Right cardiac atrium (tissue), 5 donors: ENCODE data around the gene PSME4. TPM values are rescaled to one million over a fixed set of nuclear protein-coding genes. Genes with fewer than 3 reads are reported as not detected.
"Not testable (repeated sequence)": the region's sequence is repeated elsewhere in the genome, so short reads cannot be mapped to it uniquely, and the experiment has no call there.

Source experiments
- ATAC-seq, 2 donors: fragments of 200-7000 bp; cut with Tn5 transposase; one replicate each; pipeline versions ENCODE4 v1.8.0 to v1.9.1; 2020; ENCODE audit warnings: moderate library complexity in 2 of 2, mild to moderate bottlenecking in 1 of 2
- DNase-seq, 3 donors: peaks; one replicate each; pipeline ENCODE4 v3.0.0-alpha.2; 2020
- H3K27ac ChIP-seq: one replicate; pipeline ENCODE4 v1.5.1; 2013; ENCODE audit warnings: mild to moderate bottlenecking, low read length, control low read depth, moderate library complexity
- H3K27me3 ChIP-seq: one replicate; pipeline ENCODE4 v1.6.1; 2013; ENCODE audit not compliant: control insufficient read depth, insufficient read depth
- H3K4me1 ChIP-seq: one replicate; pipeline ENCODE4 v1.6.1; 2013; ENCODE audit warnings: low read length; ENCODE audit not compliant: control insufficient read depth, insufficient read depth
- H3K4me3 ChIP-seq: one replicate; pipeline ENCODE4 v1.5.1; 2013; ENCODE audit warnings: low read length, control low read depth
- H3K9me3 ChIP-seq: one replicate; pipeline ENCODE4 v1.6.1; 2013; ENCODE audit warnings: low read length; ENCODE audit not compliant: control insufficient read depth
- WGBS: extraction: QIAGEN DNeasy Blood & Tissue Kit; methylation state at CpG from one replicate; pipeline ENCODE4 v1.1.7; 2013; 5-methylcytosine and 5-hydroxymethylcytosine counted together
- intact Hi-C, 4 donors: fragments of 100-400 bp; cut with DNase I; formaldehyde crosslinking; loops; one replicate each; pipeline versions ENCODE4 v1.11.0 to v1.14.0; 2022 to 2023
- polyA plus RNA-seq: library from polyadenylated mRNA; stranded (reverse); fragments of 200-250 nt; gene quantifications from one replicate; pipeline ENCODE4 v1.2.3, GENCODE V29; 2013
- total RNA-seq, 4 donors: library from RNA; stranded (reverse); fragmentation: NEBNext Ultra II Directional; extraction: Animal tissue kit (Norgen Biotek cat#: 25700); gene quantifications; one replicate each; pipeline ENCODE4 v1.2.1, GENCODE V29; 2021
- donor health status: healthy with polysubstance abuse.
- donor health status: DM: no; HTN: yes; CAD: no.
- donor health status: DM: no; HTN: no; CAD: no.
- donor health status: DM: no; HTN: yes; CAD: no; lungs with severe emphysema.
- donor health status: DM: yes; HTN: yes; CAD: no.

PSME4 gene
- total and polyA plus RNA-seq, 5 donors = 38.0 to 88.0 (median 45.2) TPM

DNA sequence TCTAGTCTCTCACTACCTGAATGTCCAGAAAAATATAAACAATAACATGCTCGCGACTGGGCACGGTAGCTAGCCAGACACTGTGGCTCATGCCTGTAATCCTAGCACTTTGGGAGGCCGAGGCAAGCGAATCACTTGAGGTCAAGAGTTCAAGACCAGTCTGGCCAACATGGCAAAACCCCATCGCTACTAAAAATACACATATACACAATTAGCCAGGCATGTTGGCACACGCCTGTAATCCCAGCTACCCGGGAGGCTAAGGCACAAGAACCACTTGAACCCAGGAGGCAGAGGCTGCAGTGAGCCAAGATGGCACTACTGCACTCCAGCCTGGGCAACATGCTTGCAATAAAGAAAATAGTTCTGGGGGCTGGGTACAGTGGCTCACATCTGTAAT lies 44.5 kb downstream of the PSME4 start:
- intact Hi-C loops, ATAC-seq, DNase-seq: not testable (repeated sequence)

GRCh38 chr2:53913721-53914120 lies 57.1 kb downstream of the PSME4 start:
- H3K27me3 ChIP-seq = no peaks in the 10 kb centered on the region
- no peak for ATAC-seq
- no peaks in the 10 kb centered on the region for H3K9me3 ChIP-seq
- no peak for DNase-seq
- WGBS = 74% methylated on average over 3 of the region's 3 CpGs
- H3K27ac ChIP-seq = no peak overlapping the region
- H3K4me3 ChIP-seq = no peak overlapping the region
- intact Hi-C loops = no loop called here
- no peaks in the 10 kb centered on the region for H3K4me1 ChIP-seq

More for the DNA sequence above, 44.5 kb downstream of the PSME4 start:
- not testable (repeated sequence) for H3K27ac ChIP-seq, H3K27me3 ChIP-seq, H3K9me3 ChIP-seq, H3K4me3 ChIP-seq, H3K4me1 ChIP-seq
- 79% methylated on average over 8 of the region's 8 CpGs for WGBS

DNA sequence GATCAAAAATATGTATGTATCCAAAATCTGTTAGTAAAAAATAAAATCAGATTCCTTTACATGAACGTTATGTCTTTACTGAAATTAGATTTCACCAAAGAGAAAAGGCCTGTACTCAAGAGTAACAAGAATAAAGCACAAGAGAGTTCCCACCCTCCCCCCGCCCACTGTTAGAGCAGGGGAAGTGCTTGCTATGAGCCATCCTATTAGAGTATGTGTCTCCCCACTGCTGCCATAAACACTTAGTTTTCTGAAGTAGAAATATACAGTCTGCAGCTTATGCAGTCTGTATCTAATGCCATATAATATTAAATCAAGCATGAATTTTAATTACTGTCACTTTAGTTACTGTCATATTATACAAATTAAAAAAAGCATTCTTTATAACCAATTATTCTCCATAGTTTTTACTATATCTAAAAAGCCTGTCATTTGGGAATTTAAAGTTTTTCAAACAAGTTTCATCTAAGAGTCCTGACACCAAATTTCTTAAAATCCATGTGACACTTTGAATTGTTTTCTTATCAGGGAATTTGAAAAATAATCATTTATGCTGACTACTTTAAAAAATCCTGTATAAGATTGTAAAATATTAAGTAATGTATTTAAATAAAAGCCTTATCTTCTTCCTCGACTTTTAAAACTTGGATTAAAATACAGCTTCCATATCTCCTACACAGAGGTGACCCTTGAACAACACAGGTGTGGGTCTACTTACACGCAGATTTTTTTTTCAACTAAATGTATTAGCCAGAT lies 59.2 kb downstream of the PSME4 start:
- H3K4me3 ChIP-seq = no peak overlapping the region
- DNase-seq (no peak), ATAC-seq (no peak)
- no peaks in the 10 kb centered on the region for H3K9me3 ChIP-seq
- WGBS = 80% methylated on average over 4 of the region's 4 CpGs
- H3K27ac ChIP-seq = no peak overlapping the region
- intact Hi-C loops = no loop called here
- H3K4me1 ChIP-seq = no peaks in the 10 kb centered on the region
- H3K27me3 ChIP-seq = no peaks in the 10 kb centered on the region

GRCh38 chr2:53907582-53907981 lies 63.2 kb downstream of the PSME4 start:
- WGBS = 65% methylated on average over 1 of the region's 1 CpG
- ATAC-seq (no peak), DNase-seq (no peak)
- intact Hi-C loops = no loop called here
- no peaks in the 10 kb centered on the region for H3K9me3 ChIP-seq
- no peak overlapping the region for H3K27ac ChIP-seq
- H3K4me3 ChIP-seq = no peak overlapping the region
- H3K27me3 ChIP-seq = no peaks in the 10 kb centered on the region
- H3K4me1 ChIP-seq = no peaks in the 10 kb centered on the region

- Histone ChIP-seq H3K4me1 (no peaks in the 10 kb centered on the region), H3K27me3 (no peaks in the 10 kb centered on the region), H3K27ac (no peak overlapping the region), H3K9me3 (no peaks in the 10 kb centered on the region), H3K4me3 (no peak overlapping the region)
- no peak for DNase-seq
- WGBS = 97% methylated on average over 9 of the region's 9 CpGs
- no peak for ATAC-seq
- intact Hi-C loops = no loop called here
These were observed 65.4 kb downstream of the PSME4 start for GRCh38 chr2:53905396-53905795.

DNA sequence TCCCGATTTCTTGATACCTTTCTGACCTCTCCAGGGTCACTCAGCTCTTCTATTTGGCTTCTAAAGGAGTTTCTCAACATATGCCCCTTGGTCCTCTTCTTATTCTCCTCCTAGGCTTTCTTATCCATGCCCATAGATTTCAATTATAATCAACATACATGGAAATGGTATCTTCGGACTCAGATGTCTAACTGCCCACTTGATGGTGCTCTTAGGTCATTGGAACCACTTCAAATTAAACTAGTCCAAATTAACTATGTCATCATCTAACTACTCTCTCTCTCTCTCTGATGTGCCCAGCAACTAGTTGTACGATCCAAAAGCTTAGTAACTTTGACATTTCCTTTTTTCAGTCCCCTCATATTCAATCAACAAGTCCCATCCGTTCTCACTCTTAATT lies 67.8 kb downstream of the PSME4 start:
- WGBS = 63% methylated on average over 4 of the region's 4 CpGs
- no peak overlapping the region for H3K4me3 ChIP-seq
- no peak for ATAC-seq
- H3K4me1 ChIP-seq = no peaks in the 10 kb centered on the region
- no peak for DNase-seq
- H3K9me3 ChIP-seq = no peaks in the 10 kb centered on the region
- intact Hi-C loops = no loop called here
- no peaks in the 10 kb centered on the region for H3K27me3 ChIP-seq
- no peak overlapping the region for H3K27ac ChIP-seq

GRCh38 chr2:53901192-53901591 lies 69.6 kb downstream of the PSME4 start:
- ATAC-seq = no peak
- Histone ChIP-seq H3K4me3 (no peak overlapping the region), H3K27me3 (no peaks in the 10 kb centered on the region), H3K9me3 (no peaks in the 10 kb centered on the region), H3K27ac (no peak overlapping the region), H3K4me1 (no peaks in the 10 kb centered on the region)
- WGBS = 83% methylated on average over 3 of the region's 3 CpGs
- intact Hi-C loops = no loop called here
- DNase-seq = no peak

DNA sequence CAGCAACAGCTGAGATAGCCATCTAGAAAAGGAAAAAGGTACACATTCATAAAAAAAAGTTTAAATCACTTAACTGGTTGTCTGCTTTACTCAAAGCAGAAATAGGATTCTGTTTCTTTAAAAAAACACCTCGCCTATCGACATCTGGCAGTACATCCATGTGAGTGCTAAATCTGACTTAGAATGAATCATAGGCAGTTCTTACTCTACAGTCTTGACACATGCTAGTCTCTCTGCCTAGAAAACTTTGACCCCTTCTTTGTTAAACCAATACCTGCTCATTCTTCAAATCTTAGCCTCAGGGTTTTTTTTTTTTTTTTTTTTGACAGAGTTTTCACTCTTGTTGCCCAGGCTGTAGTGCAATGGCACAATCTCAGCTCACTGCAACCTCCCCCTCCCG lies 73.9 kb downstream of the PSME4 start:
- Histone ChIP-seq H3K9me3 (no peaks in the 10 kb centered on the region), H3K4me3 (no peak overlapping the region), H3K27me3 (no peaks in the 10 kb centered on the region), H3K27ac (no peak overlapping the region), H3K4me1 (no peaks in the 10 kb centered on the region)
- intact Hi-C loops = no loop called here
- DNase-seq (no peak), ATAC-seq (peak in 1 of 2 donors; percentile 69)
- 56% methylated on average over 3 of the region's 3 CpGs for WGBS

GRCh38 chr2:53886406-53887280 lies 84.2 kb downstream of the PSME4 start:
- 86% methylated on average over 5 of the region's 5 CpGs for WGBS
- Histone ChIP-seq H3K27ac (no peak overlapping the region), H3K9me3 (no peaks in the 10 kb centered on the region), H3K4me1 (no peaks in the 10 kb centered on the region), H3K27me3 (no peaks in the 10 kb centered on the region), H3K4me3 (no peak overlapping the region)
- DNase-seq (no peak), ATAC-seq (no peak)
- intact Hi-C loops = loop anchor here in 1 of 4 donors (2.0 kb wide), 1 partner anchor 42 kb away; no protein-coding TSS in a partner anchor

DNA sequence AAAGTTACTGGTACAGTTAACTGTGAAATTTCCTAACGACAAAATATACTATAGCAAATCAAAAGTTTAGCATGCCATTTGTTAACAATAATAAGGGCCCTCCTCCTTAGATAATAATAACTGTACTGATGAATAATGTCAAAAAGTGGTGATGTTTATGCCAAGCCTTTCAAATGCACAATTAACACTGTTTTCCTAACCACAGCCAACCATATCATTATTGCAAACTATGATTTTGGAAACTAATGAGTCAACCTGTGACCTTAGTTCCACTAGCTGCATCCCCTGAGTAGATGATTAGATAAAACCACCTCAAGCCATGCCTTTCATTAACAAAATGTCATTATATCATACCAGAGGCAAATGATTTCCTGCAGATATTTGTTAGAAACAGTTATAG lies 85.9 kb downstream of the PSME4 start:
- no peaks in the 10 kb centered on the region for H3K27me3 ChIP-seq
- ATAC-seq (no peak), DNase-seq (no peak)
- H3K4me3 ChIP-seq = no peak overlapping the region
- no peaks in the 10 kb centered on the region for H3K9me3 ChIP-seq
- H3K4me1 ChIP-seq = no peaks in the 10 kb centered on the region
- H3K27ac ChIP-seq = no peak overlapping the region
- WGBS = 93% methylated on average over 1 of the region's 1 CpG
- intact Hi-C loops = no loop called here

GRCh38 chr2:53881986-53882385 lies 88.8 kb downstream of the PSME4 start:
- intact Hi-C loops = no loop called here
- DNase-seq (no peak), ATAC-seq (no peak)
- no peaks in the 10 kb centered on the region for H3K9me3 ChIP-seq
- no peak overlapping the region for H3K27ac ChIP-seq
- no peaks in the 10 kb centered on the region for H3K27me3 ChIP-seq
- H3K4me3 ChIP-seq = no peak overlapping the region
- no peaks in the 10 kb centered on the region for H3K4me1 ChIP-seq
